Panc1 (cell line): Measurements from ENCODE around the gene SLC10A3.

Experiments used
- CTCF ChIP-seq: fragments of 450-650 bp; IDR thresholded peaks from 2 replicates; pipeline ENCODE4 v1.5.1; 2017; ENCODE audit warnings: mild to moderate bottlenecking
- POLR2AphosphoS5 ChIP-seq: IDR thresholded peaks from 2 replicates; pipeline ENCODE4 v1.6.1; 2012; ENCODE audit warnings: mild to moderate bottlenecking, low read depth, low read length, moderate library complexity
- SIN3A ChIP-seq: IDR thresholded peaks from 2 replicates; pipeline ENCODE4 v1.6.1; 2012; ENCODE audit warnings: low read depth, mild to moderate bottlenecking, low read length, moderate library complexity, borderline replicate concordance; ENCODE audit not compliant: insufficient read depth
- TCF7L2 ChIP-seq: IDR thresholded peaks from 2 replicates; pipeline ENCODE4 v1.6.1; 2011; ENCODE audit warnings: mild to moderate bottlenecking, low read depth, low read length, inconsistent platforms
- TF ChIP-seq, protein P1 (sequence below), 2 experiments: IDR thresholded peaks; 2 replicates each; pipeline ENCODE4 v1.6.1; 2011 to 2012; ENCODE audit warnings: low read depth in 2 of 2, control low read depth in 1 of 2, low read length in 1 of 2, mild to moderate bottlenecking in 1 of 2, moderate library complexity in 1 of 2; ENCODE audit not compliant: insufficient read depth in 1 of 2

GRCh38 chrX:154466036-154466435 lies 24.4 kb downstream of the SLC10A3 start:
- TF ChIP-seq CTCF (no peak), POLR2AphosphoS5 (no peak), TCF7L2 (no peak), SIN3A (no peak)
- TF ChIP-seq, protein P1, sequence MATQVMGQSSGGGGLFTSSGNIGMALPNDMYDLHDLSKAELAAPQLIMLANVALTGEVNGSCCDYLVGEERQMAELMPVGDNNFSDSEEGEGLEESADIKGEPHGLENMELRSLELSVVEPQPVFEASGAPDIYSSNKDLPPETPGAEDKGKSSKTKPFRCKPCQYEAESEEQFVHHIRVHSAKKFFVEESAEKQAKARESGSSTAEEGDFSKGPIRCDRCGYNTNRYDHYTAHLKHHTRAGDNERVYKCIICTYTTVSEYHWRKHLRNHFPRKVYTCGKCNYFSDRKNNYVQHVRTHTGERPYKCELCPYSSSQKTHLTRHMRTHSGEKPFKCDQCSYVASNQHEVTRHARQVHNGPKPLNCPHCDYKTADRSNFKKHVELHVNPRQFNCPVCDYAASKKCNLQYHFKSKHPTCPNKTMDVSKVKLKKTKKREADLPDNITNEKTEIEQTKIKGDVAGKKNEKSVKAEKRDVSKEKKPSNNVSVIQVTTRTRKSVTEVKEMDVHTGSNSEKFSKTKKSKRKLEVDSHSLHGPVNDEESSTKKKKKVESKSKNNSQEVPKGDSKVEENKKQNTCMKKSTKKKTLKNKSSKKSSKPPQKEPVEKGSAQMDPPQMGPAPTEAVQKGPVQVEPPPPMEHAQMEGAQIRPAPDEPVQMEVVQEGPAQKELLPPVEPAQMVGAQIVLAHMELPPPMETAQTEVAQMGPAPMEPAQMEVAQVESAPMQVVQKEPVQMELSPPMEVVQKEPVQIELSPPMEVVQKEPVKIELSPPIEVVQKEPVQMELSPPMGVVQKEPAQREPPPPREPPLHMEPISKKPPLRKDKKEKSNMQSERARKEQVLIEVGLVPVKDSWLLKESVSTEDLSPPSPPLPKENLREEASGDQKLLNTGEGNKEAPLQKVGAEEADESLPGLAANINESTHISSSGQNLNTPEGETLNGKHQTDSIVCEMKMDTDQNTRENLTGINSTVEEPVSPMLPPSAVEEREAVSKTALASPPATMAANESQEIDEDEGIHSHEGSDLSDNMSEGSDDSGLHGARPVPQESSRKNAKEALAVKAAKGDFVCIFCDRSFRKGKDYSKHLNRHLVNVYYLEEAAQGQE (IDR thresholded peaks at IDR 0.05; ENCODE audit: insufficient read depth in 1 of 2, low read depth in 2 of 2, low read length in 1 of 2) = no peak
